ENCODE data around the gene PSMB4.

Gene PSMB4

DNA sequence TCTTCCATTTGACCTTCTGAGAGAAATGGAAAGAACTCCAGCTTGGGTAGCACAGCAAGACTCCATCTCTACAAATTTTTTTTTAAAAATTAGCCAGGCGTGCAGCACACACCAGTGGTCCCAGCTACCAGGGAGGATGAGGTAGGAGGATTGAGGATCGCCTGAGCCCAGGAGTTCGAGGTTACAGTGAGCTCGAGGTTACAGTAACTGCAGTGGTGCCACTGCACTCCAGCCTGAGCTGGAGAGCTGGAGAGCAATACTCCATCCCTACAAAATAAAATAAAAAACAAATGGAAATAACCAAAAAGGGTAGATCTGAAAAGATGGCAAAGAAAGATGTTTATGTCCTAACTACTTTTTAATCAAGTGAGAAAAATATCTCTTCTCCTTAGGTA, 45.4 kb downstream of the PSMB4 start:
- DNase-seq, result no peak

DNA sequence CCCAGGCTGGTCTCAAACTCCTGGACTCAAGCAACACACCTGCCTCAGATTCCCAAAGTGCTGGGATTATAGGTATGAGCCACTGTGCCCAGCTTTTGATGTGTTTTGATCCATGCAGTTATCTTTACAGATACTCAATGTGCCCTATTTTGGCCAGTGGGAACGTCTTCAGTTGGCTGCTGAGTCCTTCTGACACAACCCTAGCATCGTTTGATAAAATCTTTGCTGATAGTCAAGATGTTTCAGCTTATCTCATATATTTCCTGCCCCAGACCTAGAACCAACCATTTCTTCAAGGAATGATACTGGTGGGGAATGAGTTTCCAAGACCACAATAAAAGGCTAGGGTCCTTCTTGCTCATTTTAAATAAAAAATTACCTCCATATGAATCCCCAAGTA, 48.3 kb downstream of the PSMB4 start:
- no peak for DNase-seq

Data from activated CD4-positive, CD25-positive, alpha-beta regulatory T cell (primary cell).